GM21367 (cell line): ENCODE measurements around the gene ENTPD2.

ENCODE experiments used
- ATAC-seq: cut with Tn5 transposase; IDR thresholded peaks from one replicate; pipeline ENCODE4 v1.9.1; 2021; ENCODE audit not compliant: unreplicated experiment

ENTPD2 gene

GRCh38 chr9:137053944-137054931 is at the start of gene ENTPD2:
Gene ENTPD2 (minus strand): TSS chr9:137054061. CDS start chr9:137053997, 64 bp downstream.
- no peak for ATAC-seq

GRCh38 chr9:137103206-137103999 is 49.5 kb upstream of the ENTPD2 start:
- ATAC-seq, result no peak

GRCh38 chr9:137099231-137099630 is 45.4 kb upstream of the ENTPD2 start:
- ATAC-seq, result no peak

GRCh38 chr9:137097761-137098462 is 44.1 kb upstream of the ENTPD2 start:
- ATAC-seq, result no peak

- ATAC-seq, result no peak
These were observed 43.1 kb upstream of the ENTPD2 start for GRCh38 chr9:137096785-137097546.

GRCh38 chr9:137095664-137096517 is 42.0 kb upstream of the ENTPD2 start:
- ATAC-seq, result peak; percentile 57

GRCh38 chr9:137089232-137089947 is 35.5 kb upstream of the ENTPD2 start:
- no peak for ATAC-seq

- ATAC-seq, result no peak
These were observed 34.3 kb upstream of the ENTPD2 start for GRCh38 chr9:137088121-137088520.

GRCh38 chr9:137087409-137087925 is 33.6 kb upstream of the ENTPD2 start:
- no peak for ATAC-seq

- ATAC-seq, result peak; percentile 66
These were observed 32.9 kb upstream of the ENTPD2 start, which contains the start of gene MAN1B1 for GRCh38 chr9:137086531-137087408. Gene MAN1B1 (plus strand): TSS chr9:137086985. CDS start chr9:137087000, 15 bp downstream.

- ATAC-seq, result peak; percentile 2
These were observed 32.2 kb upstream of the ENTPD2 start for GRCh38 chr9:137085920-137086530.

GRCh38 chr9:137084526-137084925 is 30.7 kb upstream of the ENTPD2 start:
- ATAC-seq, result no peak

GRCh38 chr9:137083394-137084004 is 29.6 kb upstream of the ENTPD2 start:
- no peak for ATAC-seq

- ATAC-seq, result no peak
These were observed 29.0 kb upstream of the ENTPD2 start for GRCh38 chr9:137082925-137083290.

- ATAC-seq, result no peak
These were observed 28.5 kb upstream of the ENTPD2 start for GRCh38 chr9:137082222-137082924.
